Natural killer cell (primary cell): ENCODE data around the gene KIFC3. TPM values are rescaled to one million over a fixed set of nuclear protein-coding genes. Genes with fewer than 3 reads are reported as not detected.
A peak's percentile ranks its signal among the peaks of the same experiment; 100 is the strongest.

Experiments used
- ATAC-seq, 3 donors: fragments of 150-1000 bp in 2 of 3; fragments of 200-7000 bp in 1 of 3; cut with Tn5 transposase; 1 replicate in 1 of 3; 2 replicates in 2 of 3; pipeline ENCODE4 v1.10.0; 2021; ENCODE audit warnings: mild to moderate bottlenecking in 2 of 3, moderate library complexity in 2 of 3
- DNase-seq, 2 donors: peaks; one replicate each; pipeline versions ENCODE4 v3.0.0 to v3.0.0-alpha.2; 2013 to 2021; ENCODE audit warnings: mixed read lengths in 1 of 2
- H3K27ac ChIP-seq: one replicate; pipeline ENCODE4 v1.5.1; 2013; ENCODE audit warnings: mild to moderate bottlenecking, low read length
- H3K27me3 ChIP-seq: one replicate; pipeline ENCODE4 v1.6.1; 2013; ENCODE audit warnings: low read length; ENCODE audit not compliant: control insufficient read depth, insufficient read depth
- H3K36me3 ChIP-seq: one replicate; pipeline ENCODE4 v1.6.1; 2013; ENCODE audit warnings: low read length; ENCODE audit not compliant: control insufficient read depth, insufficient read depth
- H3K4me1 ChIP-seq: one replicate; pipeline ENCODE4 v1.6.1; 2013; ENCODE audit warnings: low read length; ENCODE audit not compliant: control insufficient read depth, insufficient read depth
- H3K4me3 ChIP-seq: one replicate; pipeline ENCODE4 v1.5.1; 2013; ENCODE audit warnings: low read length
- H3K9me3 ChIP-seq: one replicate; pipeline ENCODE4 v1.6.1; 2013; ENCODE audit warnings: low read length; ENCODE audit not compliant: control insufficient read depth, insufficient read depth
- H3K27ac Mint-ChIP-seq, 2 donors: one replicate each; pipeline ENCODE4 v1.8.0; 2022; ENCODE audit warnings: mild to moderate bottlenecking in 2 of 2, mixed read lengths in 2 of 2, moderate library complexity in 1 of 2
- H3K27me3 Mint-ChIP-seq, 2 donors: one replicate each; pipeline ENCODE4 v1.8.0; 2022; ENCODE audit warnings: low read depth in 2 of 2, mixed read lengths in 2 of 2
- H3K36me3 Mint-ChIP-seq: one replicate; pipeline ENCODE4 v1.8.0; 2022; ENCODE audit warnings: mixed read lengths
- H3K4me1 Mint-ChIP-seq, 2 donors: one replicate each; pipeline ENCODE4 v1.8.0; 2022; ENCODE audit warnings: mixed read lengths in 2 of 2
- H3K4me3 Mint-ChIP-seq: one replicate; pipeline ENCODE4 v1.8.0; 2022; ENCODE audit warnings: mild to moderate bottlenecking, moderate library complexity, mixed read lengths
- H3K9me3 Mint-ChIP-seq, 2 donors: one replicate each; pipeline ENCODE4 v1.8.0; 2022; ENCODE audit warnings: mixed read lengths in 2 of 2
- CTCF ChIP-seq: fragments of 200-600 bp; IDR thresholded peaks from one replicate; pipeline ENCODE4 v1.8.0; 2022; ENCODE audit warnings: antibody characterized with exemption
- WGBS: methylation state at CpG from one replicate; pipeline ENCODE4 v1.1.7; 2013; ENCODE audit warnings: missing lambda C conversion rate; ENCODE audit not compliant: insufficient coverage; 5-methylcytosine and 5-hydroxymethylcytosine counted together
- intact Hi-C: fragments of 100-400 bp; cut with micrococcal nuclease; formaldehyde crosslinking; loops from one replicate; pipeline ENCODE4 v1.14.2; 2022
- total RNA-seq, 4 donors: library from RNA; stranded (reverse); fragments of 120-200 nt in 1 of 4; gene quantifications; one replicate each; pipeline versions ENCODE4 v1.2.3 to v1.2.4, GENCODE V29; 2013 to 2022

KIFC3 gene
- total RNA-seq, 3 donors from 2014 or later (not counting 1 experiment from before 2014, with no cell fraction given), result 54.2 to 106 (median 84.9) TPM

DNA sequence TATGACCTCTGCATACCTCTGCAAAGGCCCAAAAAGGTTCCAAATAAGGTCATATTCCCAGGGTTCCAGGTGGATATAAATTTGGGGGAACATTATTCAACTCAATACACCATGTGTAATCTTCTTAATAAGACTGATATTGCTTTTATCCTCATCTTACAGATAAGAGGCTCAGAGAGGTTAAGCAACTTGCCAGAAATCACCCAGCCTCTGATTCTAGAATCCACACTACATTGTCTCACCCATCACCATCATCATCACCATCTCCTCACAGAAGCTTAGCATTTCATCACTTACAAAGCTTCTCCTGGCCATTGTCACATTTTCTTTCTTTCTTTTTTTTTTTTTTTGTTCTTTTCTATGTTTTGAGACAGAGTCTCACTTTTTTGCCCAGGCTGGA lies 15.4 kb upstream of the KIFC3 start:
- DNase-seq, result no peak
- Mint-ChIP-seq H3K36me3 (no peaks in the 10 kb centered on the region), H3K27ac (no peak overlapping the region), H3K9me3 (no peaks in the 10 kb centered on the region), H3K4me3 (no peak overlapping the region), H3K27me3 (peaks cover 0 to 4% of the 10 kb centered on the region in 2 donors), H3K4me1 (peaks cover 31 to 44% of the 10 kb centered on the region in 2 donors)
- Histone ChIP-seq H3K4me1 (peaks cover 28% of the 10 kb centered on the region), H3K27ac (no peak overlapping the region), H3K36me3 (no peaks in the 10 kb centered on the region), H3K9me3 (no peaks in the 10 kb centered on the region), H3K4me3 (no peak overlapping the region), H3K27me3 (no peaks in the 10 kb centered on the region)
- no peak for TF ChIP-seq CTCF
- ATAC-seq, result no peak
- intact Hi-C loops, result no loop called here

DNA sequence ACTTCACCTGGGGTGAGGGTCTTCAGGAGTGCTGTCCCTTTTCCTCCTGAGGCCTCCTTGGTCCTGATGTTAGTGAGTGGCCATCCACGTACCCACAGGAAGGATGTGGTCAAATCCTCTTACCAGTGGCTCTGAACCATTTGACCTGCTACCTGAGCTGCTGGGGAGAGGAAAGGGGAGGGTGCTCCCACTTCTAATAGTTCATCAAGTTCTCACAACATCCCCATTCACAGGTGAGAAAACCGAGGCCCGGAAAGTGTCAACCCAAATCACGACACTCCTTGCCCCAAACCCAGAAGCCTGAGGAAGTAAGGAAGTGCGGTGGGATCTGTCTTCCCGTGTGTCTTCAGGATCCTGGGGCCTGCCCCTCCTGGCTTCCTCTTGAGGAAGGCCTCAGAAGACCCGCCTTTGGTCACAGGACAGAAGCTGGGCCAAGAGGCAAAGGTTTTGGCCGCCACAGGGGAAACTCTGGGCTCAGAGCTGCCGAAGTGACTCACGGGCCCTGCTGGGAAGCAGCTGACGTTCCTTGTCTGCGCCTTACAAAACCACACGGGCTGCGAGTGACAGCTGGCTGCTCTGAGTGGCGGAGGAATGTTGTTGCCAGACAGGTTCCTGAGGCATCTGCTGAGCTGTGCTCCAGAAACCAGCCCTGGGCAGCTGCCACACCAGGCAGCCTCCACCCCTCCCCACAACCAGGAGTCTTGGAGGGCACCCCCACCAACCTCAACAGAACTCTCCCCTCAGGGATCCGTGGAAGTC lies 13.9 kb upstream of the KIFC3 start:
- intact Hi-C loops, result no loop called here
- H3K4me3 Mint-ChIP-seq, result peak overlapping the region; percentile 13

GRCh38 chr16:57814896-57815295 lies 12.6 kb upstream of the KIFC3 start:
- no peak for TF ChIP-seq CTCF
- H3K4me3 Mint-ChIP-seq, result no peak overlapping the region
- peaks cover 42% of the 10 kb centered on the region for H3K4me1 ChIP-seq
- no peaks in the 10 kb centered on the region for H3K36me3 Mint-ChIP-seq
- ATAC-seq (no peak), DNase-seq (no peak)
- WGBS, result 60% methylated on average over 3 of the region's 3 CpGs
- intact Hi-C loops, result loop anchor here (5.0 kb wide), 3 partner anchors 78 to 238 kb away; partner anchors contain the start of genes ADGRG3 and KATNB1
- no peak overlapping the region for H3K27ac ChIP-seq
- H3K27ac Mint-ChIP-seq, result peak overlapping the region in 1 of 2 donors; percentile 87
- H3K27me3 Mint-ChIP-seq, result no peaks in the 10 kb centered on the region
- no peaks in the 10 kb centered on the region for H3K36me3 ChIP-seq
- H3K9me3 ChIP-seq, result no peaks in the 10 kb centered on the region
- no peaks in the 10 kb centered on the region for H3K9me3 Mint-ChIP-seq
- no peaks in the 10 kb centered on the region for H3K27me3 ChIP-seq
- peaks cover 46 to 58% of the 10 kb centered on the region in 2 donors for H3K4me1 Mint-ChIP-seq
- H3K4me3 ChIP-seq, result no peak overlapping the region

More for the DNA sequence above, 13.9 kb upstream of the KIFC3 start:
- Mint-ChIP-seq H3K9me3 (no peaks in the 10 kb centered on the region), H3K27ac (peak overlapping the region; percentile 67 to 87), H3K4me1 (peaks cover 33 to 46% of the 10 kb centered on the region in 2 donors), H3K36me3 (no peaks in the 10 kb centered on the region), H3K27me3 (peaks cover 0 to 4% of the 10 kb centered on the region in 2 donors)
- H3K4me3 ChIP-seq, result no peak overlapping the region
- peak overlapping the region; percentile 22 for H3K27ac ChIP-seq
- DNase-seq, result peak; percentile 66 to 70
- H3K27me3 ChIP-seq, result no peaks in the 10 kb centered on the region
- peak; percentile 80 to 89 (median 86) for ATAC-seq
- H3K4me1 ChIP-seq, result peaks cover 29% of the 10 kb centered on the region
- no peaks in the 10 kb centered on the region for H3K9me3 ChIP-seq
- WGBS, result 10% methylated on average over 13 of the region's 16 CpGs
- no peak for TF ChIP-seq CTCF
- no peaks in the 10 kb centered on the region for H3K36me3 ChIP-seq
